Lung (tissue), 16 donors: ENCODE data around the gene MED8. TPM values are rescaled to one million over a fixed set of nuclear protein-coding genes. Genes with fewer than 3 reads are reported as not detected.
A peak's percentile ranks its signal among the peaks of the same experiment; 100 is the strongest.

Experiments
- ATAC-seq: fragments of 200-7000 bp; cut with Tn5 transposase; one replicate; pipeline ENCODE4 v1.9.1; 2020; ENCODE audit warnings: moderate number of reproducible peaks; ENCODE audit not compliant: insufficient read depth, low FRiP score
- DNase-seq, 3 donors: peaks; one replicate each; pipeline ENCODE4 v3.0.0-alpha.2; 2013 to 2017
- H3K27ac ChIP-seq, 2 donors: one replicate each; pipeline ENCODE4 v1.5.1; 2013; ENCODE audit warnings: mild to moderate bottlenecking in 2 of 2, moderate library complexity in 2 of 2, control low read depth in 1 of 2, inconsistent platforms in 1 of 2, low read depth in 1 of 2, low read length in 1 of 2
- H3K27me3 ChIP-seq, 3 donors: one replicate each; pipeline ENCODE4 v1.5.1; 2013; ENCODE audit warnings: low read length in 2 of 3; ENCODE audit not compliant: control insufficient read depth in 3 of 3, insufficient read depth in 3 of 3
- H3K36me3 ChIP-seq, 4 donors: one replicate each; pipeline ENCODE4 v1.5.1; 2013; ENCODE audit warnings: low read length in 4 of 4, mild to moderate bottlenecking in 1 of 4, moderate library complexity in 1 of 4; ENCODE audit not compliant: control insufficient read depth in 4 of 4, insufficient read depth in 4 of 4
- H3K4me1 ChIP-seq, 5 donors: one replicate each; pipeline ENCODE4 v1.5.1; 2013; ENCODE audit warnings: low read length in 5 of 5, mild to moderate bottlenecking in 2 of 5, moderate library complexity in 1 of 5; ENCODE audit not compliant: control insufficient read depth in 5 of 5, insufficient read depth in 5 of 5
- H3K4me3 ChIP-seq: one replicate; pipeline ENCODE4 v1.5.1; 2013; ENCODE audit warnings: mild to moderate bottlenecking, control low read depth, moderate library complexity
- H3K9ac ChIP-seq, 2 donors: one replicate each; pipeline ENCODE4 v1.5.1; 2013; ENCODE audit warnings: low read length in 2 of 2, control low read depth in 1 of 2; ENCODE audit not compliant: insufficient read depth in 1 of 2
- H3K9me3 ChIP-seq, 4 donors: one replicate each; pipeline ENCODE4 v1.5.1; 2013; ENCODE audit warnings: low read length in 3 of 4, mild to moderate bottlenecking in 1 of 4, moderate library complexity in 1 of 4; ENCODE audit not compliant: control insufficient read depth in 4 of 4, insufficient read depth in 3 of 4
- WGBS, 2 donors: extraction: QIAGEN DNeasy Blood & Tissue Kit; methylation state at CpG; one replicate each; pipeline ENCODE4 v1.1.7; 2013; 5-methylcytosine and 5-hydroxymethylcytosine counted together
- long read RNA-seq, 5 donors: transcript quantifications; one replicate each; lab custom pipeline, GENCODE V29; 2026
- polyA plus RNA-seq, 2 donors: library from polyadenylated mRNA; stranded (reverse); fragments of 200-250 nt; gene quantifications; one replicate each; pipeline ENCODE4 v1.2.1, GENCODE V29; 2013
- total RNA-seq, 2 donors: library from RNA; depleted of rRNA in 1 of 2; stranded (reverse); fragments of >200 nt in 1 of 2; gene quantifications; one replicate each; pipeline ENCODE4 v1.2.1, GENCODE V29; 2014 to 2021
- TF ChIP-seq, protein P1 (sequence below): IDR thresholded peaks from 2 replicates; pipeline ENCODE4 v1.5.1; 2012; ENCODE audit warnings: mild to moderate bottlenecking; ENCODE audit errors: control extremely low read depth, extremely low read depth
- donor health status: control.
- donor health status: control.
- donor health status: Bipolar disorder and iron deficiency.
- donor health status: healthy.
- donor health status: DM: yes; HTN: yes; CAD: no.

MED8 gene, protein sequence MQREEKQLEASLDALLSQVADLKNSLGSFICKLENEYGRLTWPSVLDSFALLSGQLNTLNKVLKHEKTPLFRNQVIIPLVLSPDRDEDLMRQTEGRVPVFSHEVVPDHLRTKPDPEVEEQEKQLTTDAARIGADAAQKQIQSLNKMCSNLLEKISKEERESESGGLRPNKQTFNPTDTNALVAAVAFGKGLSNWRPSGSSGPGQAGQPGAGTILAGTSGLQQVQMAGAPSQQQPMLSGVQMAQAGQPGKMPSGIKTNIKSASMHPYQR
- 10 to 100 TPM; 35.5 to 44.4 TPM for total RNA-seq
- polyA plus RNA-seq = 10 to 100 TPM; 35.9 to 45.1 TPM
- long read RNA-seq, donor 1, transcript MED8-203 (7 exons, 1,924 nt) = major isoform, 9 of 14 reads
- long read RNA-seq, donor 1, partial matches to known transcripts = 5 of 14 reads
- long read RNA-seq, donor 1, other reads (novel, unspliced or antisense) = 0 of 14 reads
- long read RNA-seq, donor 2, partial matches to known transcripts = 0 of 3 reads
- long read RNA-seq, donor 2, other reads (novel, unspliced or antisense) = 0 of 3 reads
- long read RNA-seq, donor 3, transcript MED8-203 (7 exons, 1,924 nt) = major isoform, 7 of 13 reads
- long read RNA-seq, donor 3, partial matches to known transcripts = 0 of 13 reads
- long read RNA-seq, donor 3, other reads (novel, unspliced or antisense) = 5 of 13 reads
- long read RNA-seq, donor 4, partial matches to known transcripts = 0 of 2 reads
- long read RNA-seq, donor 4, other reads (novel, unspliced or antisense) = 0 of 2 reads
- long read RNA-seq, donor 5, partial matches to known transcripts = 0 of 11 reads
- long read RNA-seq, donor 5, other reads (novel, unspliced or antisense) = 8 of 11 reads

DNA sequence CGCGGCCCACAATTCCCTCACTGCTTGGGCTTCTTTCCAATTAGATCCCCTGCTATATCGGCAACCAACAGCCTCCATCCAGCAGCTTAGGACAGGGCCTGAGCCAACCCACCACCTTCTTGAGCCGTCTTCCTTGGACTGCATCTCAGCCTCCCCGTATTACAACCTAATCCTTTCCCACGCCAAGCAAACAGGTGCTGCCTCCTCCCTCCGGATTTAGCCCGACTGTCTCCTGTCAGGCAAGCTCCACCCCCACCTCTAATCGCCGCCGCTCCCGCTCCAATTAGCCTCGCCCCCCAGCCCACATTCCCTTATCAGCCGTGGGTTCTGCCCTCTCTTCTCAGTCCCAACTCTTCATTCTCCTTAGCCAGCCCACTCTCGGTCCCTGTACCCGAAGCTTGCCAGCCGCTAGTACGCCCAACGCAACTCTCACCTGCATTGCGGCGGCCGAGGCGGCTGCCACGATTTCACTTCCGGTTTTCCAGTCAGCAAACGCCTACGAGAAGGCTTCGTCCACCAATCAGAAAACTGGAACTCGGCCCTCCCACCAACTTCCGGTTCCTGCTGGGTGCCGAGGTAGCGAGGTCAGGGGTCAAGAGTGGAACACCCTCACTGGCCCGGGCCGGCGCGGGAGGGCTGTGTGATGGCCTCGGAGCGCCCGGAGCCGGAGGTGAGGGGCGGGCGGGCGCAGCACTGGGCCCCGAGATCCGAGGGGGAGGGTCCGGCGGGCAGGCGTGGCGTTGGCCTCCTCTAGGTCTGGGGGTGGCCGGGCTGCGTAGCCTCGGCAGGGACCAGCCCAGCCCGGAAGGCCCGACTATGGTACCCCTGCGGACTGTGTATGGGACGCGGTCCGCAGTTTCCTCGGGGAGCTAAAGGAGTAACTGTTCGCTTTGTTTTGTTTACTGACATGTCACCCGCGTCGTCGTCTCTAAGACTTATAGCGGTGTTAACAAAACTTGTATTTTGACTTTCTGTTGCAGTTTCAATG lies at the start of gene MED8, which contains the start of gene SZT2:
Gene MED8 (minus strand): TSS at position 475 of the 988 bp plus-strand sequence. CDS start 36 bp downstream, at position 439.
Gene SZT2 (plus strand): TSS at position 574 of the 988 bp plus-strand sequence. CDS start 70 bp downstream, at position 644.
- 0 to 1% methylated on average over 54 to 65 of the region's 65 CpGs for WGBS, 2 donors
- no peaks in the 10 kb centered on the region for H3K27me3 ChIP-seq
- peak within 1 kb of the TSS; percentile 86 to 95 for H3K27ac ChIP-seq
- H3K9ac ChIP-seq = peak within 1 kb of the TSS; percentile 87 to 93
- TF ChIP-seq, protein P1, sequence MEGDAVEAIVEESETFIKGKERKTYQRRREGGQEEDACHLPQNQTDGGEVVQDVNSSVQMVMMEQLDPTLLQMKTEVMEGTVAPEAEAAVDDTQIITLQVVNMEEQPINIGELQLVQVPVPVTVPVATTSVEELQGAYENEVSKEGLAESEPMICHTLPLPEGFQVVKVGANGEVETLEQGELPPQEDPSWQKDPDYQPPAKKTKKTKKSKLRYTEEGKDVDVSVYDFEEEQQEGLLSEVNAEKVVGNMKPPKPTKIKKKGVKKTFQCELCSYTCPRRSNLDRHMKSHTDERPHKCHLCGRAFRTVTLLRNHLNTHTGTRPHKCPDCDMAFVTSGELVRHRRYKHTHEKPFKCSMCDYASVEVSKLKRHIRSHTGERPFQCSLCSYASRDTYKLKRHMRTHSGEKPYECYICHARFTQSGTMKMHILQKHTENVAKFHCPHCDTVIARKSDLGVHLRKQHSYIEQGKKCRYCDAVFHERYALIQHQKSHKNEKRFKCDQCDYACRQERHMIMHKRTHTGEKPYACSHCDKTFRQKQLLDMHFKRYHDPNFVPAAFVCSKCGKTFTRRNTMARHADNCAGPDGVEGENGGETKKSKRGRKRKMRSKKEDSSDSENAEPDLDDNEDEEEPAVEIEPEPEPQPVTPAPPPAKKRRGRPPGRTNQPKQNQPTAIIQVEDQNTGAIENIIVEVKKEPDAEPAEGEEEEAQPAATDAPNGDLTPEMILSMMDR = no peak
- H3K4me3 ChIP-seq = peak within 1 kb of the TSS; percentile 98
- peak; percentile 93 to 97 (median 96) for DNase-seq
- peak; percentile 97 for ATAC-seq
- H3K9me3 ChIP-seq = peaks cover 0 to 2% (median 0%) of the 10 kb centered on the region in 4 donors
- H3K4me1 ChIP-seq = peaks cover 4 to 20% (median 14%) of the 10 kb centered on the region in 5 donors
- H3K36me3 ChIP-seq = peaks cover 25 to 30% (median 27%) of the 10 kb centered on the region in 4 donors

DNA sequence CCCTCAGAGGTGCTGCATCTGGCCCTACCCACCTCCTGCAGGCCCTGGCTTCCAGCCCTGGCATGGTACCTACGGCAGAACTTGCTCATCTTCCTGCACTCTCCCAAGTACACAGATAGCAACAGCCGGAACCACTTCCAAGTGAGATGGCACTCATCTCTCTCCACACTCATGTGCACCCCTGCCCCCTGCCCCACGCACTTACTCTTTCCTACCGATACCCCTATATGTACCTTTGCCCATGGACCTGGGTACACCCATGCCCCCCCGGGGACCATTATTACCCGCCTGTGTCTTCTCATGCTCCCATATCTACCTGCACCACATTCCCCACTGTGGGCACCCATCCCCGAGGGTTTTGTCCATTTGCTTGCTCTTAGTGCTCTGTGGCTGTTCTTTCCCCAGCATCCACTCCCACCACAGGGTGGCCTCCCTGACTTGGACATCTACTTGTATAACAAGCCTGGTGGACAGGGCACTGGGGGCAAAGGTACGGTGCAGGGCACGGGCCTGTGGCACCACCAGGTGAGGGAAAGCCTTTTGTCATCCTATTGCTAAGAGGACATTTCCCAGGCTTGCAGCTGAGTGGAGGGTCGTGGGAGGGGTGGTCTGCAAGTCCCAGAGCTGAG lies 49.5 kb upstream of the MED8 start:
- H3K27me3 ChIP-seq = no peaks in the 10 kb centered on the region
- no peak for ATAC-seq
- no peak overlapping the region for H3K27ac ChIP-seq
- H3K36me3 ChIP-seq = peaks cover 5 to 58% (median 44%) of the 10 kb centered on the region in 4 donors
- TF ChIP-seq, protein P1 = no peak
- DNase-seq = peak in 1 of 3 donors; percentile 7
- H3K9me3 ChIP-seq = no peaks in the 10 kb centered on the region
- no peak overlapping the region for H3K4me3 ChIP-seq
- H3K4me1 ChIP-seq = peaks cover 0 to 4% (median 0%) of the 10 kb centered on the region in 5 donors
- no peak overlapping the region for H3K9ac ChIP-seq
- 93 to 97% methylated on average over 10 of the region's 10 CpGs for WGBS, 2 donors

DNA sequence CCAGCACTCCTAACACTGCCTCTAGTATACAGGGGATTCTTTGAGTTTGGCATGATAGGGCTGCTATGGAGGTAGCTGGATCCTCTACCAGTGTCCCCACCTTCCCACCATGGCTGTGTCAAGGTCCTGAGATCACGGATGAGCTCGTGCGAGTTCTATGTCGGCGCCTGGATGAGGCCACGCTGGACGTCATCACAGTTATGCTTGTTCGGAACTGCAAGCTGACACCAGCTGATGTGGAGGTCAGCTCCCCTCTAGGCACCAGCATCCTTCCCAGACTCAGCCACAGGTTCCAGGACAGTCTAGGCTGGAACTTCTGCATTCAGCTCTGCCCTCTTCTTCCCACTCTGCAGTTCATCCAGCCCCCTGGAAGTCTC lies 49.0 kb upstream of the MED8 start:
- Histone ChIP-seq H3K9ac (no peak overlapping the region), H3K4me1 (peaks cover 0 to 4% (median 0%) of the 10 kb centered on the region in 5 donors), H3K4me3 (no peak overlapping the region), H3K27me3 (no peaks in the 10 kb centered on the region), H3K9me3 (no peaks in the 10 kb centered on the region), H3K27ac (no peak overlapping the region), H3K36me3 (peaks cover 5 to 57% (median 45%) of the 10 kb centered on the region in 4 donors)
- ATAC-seq = no peak
- WGBS, 2 donors = 95 to 97% methylated on average over 8 of the region's 8 CpGs
- peak in 1 of 3 donors; percentile 2 for DNase-seq
- TF ChIP-seq, protein P1 = no peak
